Measurements from ENCODE around the gene MMS22L. TPM values are rescaled to one million over a fixed set of nuclear protein-coding genes. Genes with fewer than 3 reads are reported as not detected.

Gene MMS22L, protein sequence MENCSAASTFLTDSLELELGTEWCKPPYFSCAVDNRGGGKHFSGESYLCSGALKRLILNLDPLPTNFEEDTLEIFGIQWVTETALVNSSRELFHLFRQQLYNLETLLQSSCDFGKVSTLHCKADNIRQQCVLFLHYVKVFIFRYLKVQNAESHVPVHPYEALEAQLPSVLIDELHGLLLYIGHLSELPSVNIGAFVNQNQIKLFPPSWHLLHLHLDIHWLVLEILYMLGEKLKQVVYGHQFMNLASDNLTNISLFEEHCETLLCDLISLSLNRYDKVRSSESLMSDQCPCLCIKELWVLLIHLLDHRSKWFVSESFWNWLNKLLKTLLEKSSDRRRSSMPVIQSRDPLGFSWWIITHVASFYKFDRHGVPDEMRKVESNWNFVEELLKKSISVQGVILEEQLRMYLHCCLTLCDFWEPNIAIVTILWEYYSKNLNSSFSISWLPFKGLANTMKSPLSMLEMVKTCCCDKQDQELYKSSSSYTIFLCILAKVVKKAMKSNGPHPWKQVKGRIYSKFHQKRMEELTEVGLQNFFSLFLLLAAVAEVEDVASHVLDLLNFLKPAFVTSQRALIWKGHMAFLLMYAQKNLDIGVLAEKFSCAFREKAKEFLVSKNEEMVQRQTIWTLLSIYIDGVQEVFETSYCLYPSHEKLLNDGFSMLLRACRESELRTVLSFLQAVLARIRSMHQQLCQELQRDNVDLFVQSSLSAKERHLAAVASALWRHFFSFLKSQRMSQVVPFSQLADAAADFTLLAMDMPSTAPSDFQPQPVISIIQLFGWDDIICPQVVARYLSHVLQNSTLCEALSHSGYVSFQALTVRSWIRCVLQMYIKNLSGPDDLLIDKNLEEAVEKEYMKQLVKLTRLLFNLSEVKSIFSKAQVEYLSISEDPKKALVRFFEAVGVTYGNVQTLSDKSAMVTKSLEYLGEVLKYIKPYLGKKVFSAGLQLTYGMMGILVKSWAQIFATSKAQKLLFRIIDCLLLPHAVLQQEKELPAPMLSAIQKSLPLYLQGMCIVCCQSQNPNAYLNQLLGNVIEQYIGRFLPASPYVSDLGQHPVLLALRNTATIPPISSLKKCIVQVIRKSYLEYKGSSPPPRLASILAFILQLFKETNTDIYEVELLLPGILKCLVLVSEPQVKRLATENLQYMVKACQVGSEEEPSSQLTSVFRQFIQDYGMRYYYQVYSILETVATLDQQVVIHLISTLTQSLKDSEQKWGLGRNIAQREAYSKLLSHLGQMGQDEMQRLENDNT
- polyA plus RNA-seq = 3.9 TPM

- H3K36me3 Mint-ChIP-seq = peaks cover 2% of the 10 kb centered on the region
- H3K9me3 Mint-ChIP-seq = no peaks in the 10 kb centered on the region
- H3K27me3 Mint-ChIP-seq = no peaks in the 10 kb centered on the region
- peak within 1 kb of the TSS; percentile 61 to 95 (median 92) for H3K27ac Mint-ChIP-seq
- peaks cover 19 to 25% (median 22%) of the 10 kb centered on the region in 3 donors for H3K4me1 Mint-ChIP-seq
- peak within 1 kb of the TSS; percentile 95 to 100 (median 97) for H3K4me3 Mint-ChIP-seq
Observed at GRCh38 chr6:97282726-97283617, at the start of gene MMS22L. MMS22L (minus strand) TSS chr6:97283216; CDS start chr6:97282477, 739 bp downstream.

- no peaks in the 10 kb centered on the region for H3K27me3 Mint-ChIP-seq
- no peak overlapping the region for H3K4me3 Mint-ChIP-seq
- no peaks in the 10 kb centered on the region for H3K4me1 Mint-ChIP-seq
- H3K36me3 Mint-ChIP-seq = no peaks in the 10 kb centered on the region
- no peak overlapping the region for H3K27ac Mint-ChIP-seq
- no peaks in the 10 kb centered on the region for H3K9me3 Mint-ChIP-seq
Observed at GRCh38 chr6:97322811-97323210, 39.8 kb upstream of the MMS22L start.

DNA sequence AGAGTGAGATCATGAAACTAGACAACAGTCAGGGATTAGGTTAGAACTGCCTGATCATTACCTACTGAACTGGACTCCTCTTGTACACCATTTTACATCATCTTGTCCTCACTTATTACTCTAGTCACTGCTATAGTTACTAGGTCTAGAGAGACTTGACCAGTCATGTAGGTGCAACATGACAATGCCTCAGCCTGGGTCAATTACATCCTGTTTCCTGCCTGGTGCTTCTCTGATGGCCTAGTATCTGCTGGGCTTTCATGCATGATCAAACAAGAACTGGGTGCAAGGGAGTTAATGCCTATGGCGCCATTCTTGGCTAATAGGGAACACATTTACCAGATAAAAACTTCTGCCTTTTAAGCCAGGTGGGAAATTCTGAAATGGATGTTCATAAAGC lies 39.2 kb upstream of the MMS22L start:
- Mint-ChIP-seq H3K9me3 (no peaks in the 10 kb centered on the region), H3K4me1 (no peaks in the 10 kb centered on the region), H3K27ac (no peak overlapping the region), H3K4me3 (no peak overlapping the region), H3K27me3 (no peaks in the 10 kb centered on the region), H3K36me3 (no peaks in the 10 kb centered on the region)

DNA sequence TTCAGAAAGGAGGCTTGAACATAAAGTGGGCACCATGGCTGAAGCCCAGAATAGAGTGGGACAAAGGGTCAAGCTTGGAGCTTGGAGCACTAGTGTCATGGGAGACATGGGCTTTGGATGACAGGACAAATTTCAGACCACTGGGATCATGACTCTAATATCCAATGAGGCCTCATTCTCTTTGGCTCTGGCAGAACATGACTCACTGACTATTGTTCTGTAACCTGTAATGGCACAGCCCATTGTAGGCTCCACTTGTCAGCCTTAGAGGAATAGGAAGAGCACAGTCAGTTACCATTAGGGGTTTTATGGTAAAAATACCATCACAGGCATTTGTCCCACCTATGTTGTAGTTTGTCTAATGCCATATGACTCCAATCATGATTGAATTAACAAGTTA lies 34.0 kb upstream of the MMS22L start:
- Mint-ChIP-seq H3K27ac (no peak overlapping the region), H3K9me3 (no peaks in the 10 kb centered on the region), H3K27me3 (no peaks in the 10 kb centered on the region), H3K4me1 (no peaks in the 10 kb centered on the region), H3K36me3 (no peaks in the 10 kb centered on the region), H3K4me3 (no peak overlapping the region)

GRCh38 chr6:97312241-97312640 lies 29.2 kb upstream of the MMS22L start:
- no peaks in the 10 kb centered on the region for H3K9me3 Mint-ChIP-seq
- H3K27ac Mint-ChIP-seq = no peak overlapping the region
- H3K4me1 Mint-ChIP-seq = no peaks in the 10 kb centered on the region
- H3K27me3 Mint-ChIP-seq = no peaks in the 10 kb centered on the region
- no peak overlapping the region for H3K4me3 Mint-ChIP-seq
- H3K36me3 Mint-ChIP-seq = no peaks in the 10 kb centered on the region

DNA sequence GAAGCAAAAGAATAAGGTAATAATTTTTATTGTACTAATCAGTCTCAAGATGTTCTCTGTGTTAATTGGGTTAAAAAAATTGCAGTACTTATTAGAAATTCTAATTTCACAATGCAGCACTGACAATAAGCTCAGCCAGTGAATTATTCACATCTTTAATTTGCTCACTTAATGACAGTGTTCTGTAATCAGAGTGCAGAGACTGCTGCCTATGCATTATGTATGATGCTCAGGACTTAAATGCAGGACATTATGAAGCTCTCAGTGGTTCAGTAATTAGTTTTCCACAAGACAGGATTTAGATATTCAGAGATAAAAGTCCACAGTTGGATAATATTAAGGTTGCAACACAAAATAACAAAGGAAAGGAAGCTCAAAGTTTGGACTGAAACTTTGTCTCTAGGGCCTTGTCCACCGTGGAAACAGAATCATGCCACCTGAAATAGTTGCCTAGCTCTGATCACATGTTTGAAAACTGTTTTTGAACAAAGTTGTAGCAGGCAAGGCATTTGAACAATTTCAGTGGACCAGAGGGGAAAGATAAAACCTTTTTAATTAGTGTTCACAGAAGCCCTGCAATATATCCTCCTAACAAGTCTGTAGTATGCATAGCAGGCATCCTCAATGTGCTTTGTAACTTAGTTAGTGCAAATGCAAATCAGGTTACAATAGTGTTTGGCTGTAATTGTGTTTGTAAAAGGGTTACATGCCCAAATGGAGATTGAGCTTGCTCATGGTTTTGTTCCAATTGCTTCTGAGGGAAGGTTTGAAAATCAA lies 23.7 kb upstream of the MMS22L start:
- Mint-ChIP-seq H3K27me3 (peaks cover 9% of the 10 kb centered on the region), H3K4me3 (no peak overlapping the region), H3K36me3 (no peaks in the 10 kb centered on the region), H3K27ac (no peak overlapping the region), H3K9me3 (no peaks in the 10 kb centered on the region), H3K4me1 (no peaks in the 10 kb centered on the region)

DNA sequence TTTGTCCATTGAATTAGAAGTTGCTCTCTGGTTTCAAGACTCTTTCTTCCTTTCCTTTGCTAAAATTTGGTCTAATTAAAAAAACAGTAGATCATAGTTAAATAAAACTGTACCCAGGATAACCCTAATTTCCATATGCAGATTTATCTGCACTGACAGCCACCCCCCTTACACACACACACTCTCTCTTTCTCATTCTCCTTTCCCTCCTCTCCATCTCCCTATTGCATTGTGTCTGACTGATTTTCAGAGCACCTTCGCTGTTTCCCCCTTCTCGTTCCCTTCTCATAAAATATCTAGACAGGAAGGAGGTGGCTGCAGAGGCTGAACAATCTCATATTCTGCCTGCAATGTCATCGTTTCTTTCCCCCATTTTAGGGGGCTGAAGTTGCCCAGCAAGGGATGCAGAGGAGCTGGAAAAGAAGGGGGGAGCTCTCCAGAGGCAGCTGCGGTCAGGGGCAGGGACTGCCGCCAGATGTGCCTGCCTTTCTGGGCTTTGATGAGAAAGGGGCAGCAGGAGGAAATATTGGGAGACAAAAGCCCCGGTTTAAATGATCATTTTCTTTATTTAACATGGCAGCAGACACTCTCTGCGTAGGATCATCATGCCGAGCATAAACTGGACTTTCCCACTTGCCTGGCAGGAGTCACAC lies 22.5 kb upstream of the MMS22L start:
- Mint-ChIP-seq H3K27me3 (peaks cover 12% of the 10 kb centered on the region), H3K4me3 (no peak overlapping the region), H3K4me1 (no peaks in the 10 kb centered on the region), H3K9me3 (no peaks in the 10 kb centered on the region), H3K36me3 (no peaks in the 10 kb centered on the region), H3K27ac (no peak overlapping the region)

DNA sequence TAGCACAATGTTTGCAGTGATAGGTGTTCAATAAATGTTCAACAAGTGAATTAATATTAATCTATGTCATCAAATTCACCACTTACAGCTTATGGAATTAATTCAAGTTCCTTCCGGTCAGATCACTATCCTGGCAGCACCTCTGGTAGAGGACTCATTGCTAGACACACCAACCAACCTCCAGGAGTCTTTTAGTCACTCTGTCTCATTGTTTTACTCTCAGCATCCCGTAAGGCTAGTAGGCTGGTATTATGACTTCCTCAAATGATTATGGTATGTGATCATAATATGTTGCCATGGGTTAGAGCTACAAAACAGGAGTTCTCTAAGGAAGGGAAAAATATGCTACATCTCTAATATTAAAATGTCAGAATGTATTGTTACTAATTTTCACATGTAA lies 21.7 kb upstream of the MMS22L start:
- H3K27ac Mint-ChIP-seq = no peak overlapping the region
- H3K27me3 Mint-ChIP-seq = peaks cover 12% of the 10 kb centered on the region
- H3K4me3 Mint-ChIP-seq = no peak overlapping the region
- no peaks in the 10 kb centered on the region for H3K36me3 Mint-ChIP-seq
- no peaks in the 10 kb centered on the region for H3K4me1 Mint-ChIP-seq
- H3K9me3 Mint-ChIP-seq = no peaks in the 10 kb centered on the region

DNA sequence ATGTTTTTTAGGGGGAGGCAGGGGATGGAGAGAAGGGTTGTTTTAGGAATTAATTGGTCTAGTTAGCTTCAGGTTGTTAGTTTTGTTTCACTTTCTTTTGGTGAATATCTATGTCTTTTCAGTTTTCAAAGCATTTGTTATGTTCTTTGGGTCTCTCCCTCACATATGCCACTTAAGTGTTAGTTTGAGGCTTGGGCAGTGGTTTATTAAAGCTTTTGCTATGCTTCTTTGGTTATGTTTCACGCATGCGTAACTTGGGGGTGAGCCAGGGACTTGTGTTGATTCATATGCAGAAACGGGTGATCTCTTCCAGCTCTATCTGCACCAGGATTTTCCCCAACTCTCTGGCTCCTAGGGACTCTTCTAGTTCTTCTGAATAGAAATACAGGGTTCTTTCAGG lies 11.4 kb upstream of the MMS22L start:
- H3K4me1 Mint-ChIP-seq = peaks cover 0 to 3% (median 0%) of the 10 kb centered on the region in 3 donors
- peaks cover 3% of the 10 kb centered on the region for H3K36me3 Mint-ChIP-seq
- H3K27me3 Mint-ChIP-seq = peaks cover 10% of the 10 kb centered on the region
- H3K27ac Mint-ChIP-seq = no peak overlapping the region
- H3K9me3 Mint-ChIP-seq = peaks cover 3 to 5% (median 4%) of the 10 kb centered on the region in 3 donors
- H3K4me3 Mint-ChIP-seq = peak overlapping the region in 1 of 4 donors; percentile 83

- Mint-ChIP-seq H3K27ac (no peak overlapping the region), H3K36me3 (peaks cover 3% of the 10 kb centered on the region), H3K27me3 (peaks cover 10% of the 10 kb centered on the region), H3K9me3 (peaks cover 3 to 13% (median 5%) of the 10 kb centered on the region in 3 donors), H3K4me1 (peaks cover 0 to 1% (median 0%) of the 10 kb centered on the region in 3 donors), H3K4me3 (peak overlapping the region in 1 of 4 donors; percentile 30)
Observed at GRCh38 chr6:97293198-97293696, 10.2 kb upstream of the MMS22L start.

DNA sequence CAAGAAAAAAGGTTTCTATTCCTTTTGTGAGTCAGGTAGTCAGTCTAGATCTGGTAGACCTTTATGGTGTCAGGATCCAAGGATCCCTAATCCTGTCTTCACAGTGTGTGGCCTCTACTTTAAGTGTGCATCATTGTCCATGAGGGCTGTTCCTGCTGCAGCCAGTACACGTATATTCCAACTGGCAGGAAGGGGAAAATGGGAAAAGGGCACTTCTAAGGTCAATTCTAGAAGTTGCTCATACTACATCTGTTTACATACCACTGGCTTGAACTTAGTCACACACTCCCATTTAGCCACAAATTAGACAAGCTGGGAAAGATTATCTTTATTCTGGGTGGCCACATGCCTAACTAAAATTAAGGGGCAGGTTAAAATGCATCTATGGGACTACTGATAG lies 9.7 kb upstream of the MMS22L start:
- Mint-ChIP-seq H3K4me1 (peaks cover 0 to 1% (median 0%) of the 10 kb centered on the region in 3 donors), H3K4me3 (no peak overlapping the region), H3K36me3 (peaks cover 3% of the 10 kb centered on the region), H3K9me3 (peaks cover 3 to 12% (median 4%) of the 10 kb centered on the region in 3 donors), H3K27ac (no peak overlapping the region), H3K27me3 (peaks cover 10% of the 10 kb centered on the region)

DNA sequence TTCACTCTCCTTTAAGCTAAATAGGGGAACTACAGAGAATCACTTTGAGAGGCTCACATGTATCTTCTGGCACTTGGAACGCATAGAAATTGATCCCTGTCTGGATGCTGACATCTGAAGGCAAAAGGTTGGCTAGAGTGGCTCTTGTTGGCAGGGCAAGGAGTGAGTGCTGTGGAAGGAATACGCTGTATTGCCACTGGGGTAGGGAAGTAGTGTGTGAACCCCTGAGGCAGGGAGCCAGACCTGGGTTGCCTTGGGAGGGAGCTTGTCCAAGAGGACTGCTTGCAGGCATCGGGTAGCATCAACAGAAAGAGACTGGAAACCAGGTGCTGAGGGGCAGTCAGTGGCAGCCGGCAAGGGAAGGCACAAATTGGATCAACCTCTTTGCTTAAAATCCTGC lies 8.9 kb upstream of the MMS22L start:
- H3K4me1 Mint-ChIP-seq = peaks cover 0 to 1% (median 0%) of the 10 kb centered on the region in 3 donors
- peaks cover 3% of the 10 kb centered on the region for H3K36me3 Mint-ChIP-seq
- no peak overlapping the region for H3K4me3 Mint-ChIP-seq
- H3K27ac Mint-ChIP-seq = no peak overlapping the region
- peaks cover 0 to 9% (median under 1%) of the 10 kb centered on the region in 3 donors for H3K9me3 Mint-ChIP-seq
- peaks cover 10% of the 10 kb centered on the region for H3K27me3 Mint-ChIP-seq

GRCh38 chr6:97289332-97289731 lies 6.3 kb upstream of the MMS22L start:
- no peaks in the 10 kb centered on the region for H3K4me1 Mint-ChIP-seq
- no peaks in the 10 kb centered on the region for H3K36me3 Mint-ChIP-seq
- peaks cover 5% of the 10 kb centered on the region for H3K27me3 Mint-ChIP-seq
- H3K27ac Mint-ChIP-seq = no peak overlapping the region
- peaks cover 0 to 9% (median 0%) of the 10 kb centered on the region in 3 donors for H3K9me3 Mint-ChIP-seq
- H3K4me3 Mint-ChIP-seq = no peak overlapping the region

Data from IgD-negative memory B cell (primary cell).